ENCODE data around the gene SPINT2.

The SPINT2 gene

DNA sequence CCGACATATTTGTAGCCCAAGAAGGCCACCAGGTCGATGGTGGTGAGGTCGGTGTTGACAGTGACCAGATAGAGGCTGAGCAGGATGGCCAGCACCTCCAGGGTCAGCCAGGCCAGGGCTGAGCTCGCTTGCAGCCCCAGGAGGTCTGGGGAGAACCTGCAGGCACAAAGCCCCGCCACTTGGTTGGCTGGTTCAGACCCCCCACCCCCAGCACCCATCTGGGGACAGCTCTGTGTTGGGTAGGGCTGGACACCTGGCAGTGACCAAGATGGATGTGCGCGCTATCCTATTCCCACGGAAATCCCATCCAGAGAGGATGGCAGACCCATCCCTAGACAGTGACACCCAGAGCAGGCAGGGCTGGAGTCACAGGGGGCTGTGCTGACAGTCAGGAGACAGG is 43.2 kb downstream of the SPINT2 start:
- Histone ChIP-seq H3K36me3 (ENCODE audit: control insufficient read depth, insufficient read depth, low read length) (peaks cover 32% of the 10 kb centered on the region), H3K9me3 (ENCODE audit: control insufficient read depth, insufficient read depth, low read length) (no peaks in the 10 kb centered on the region), H3K4me1 (ENCODE audit: control insufficient read depth, insufficient read depth, low read length) (peaks cover 4% of the 10 kb centered on the region), H3K9ac (ENCODE audit: low read depth, low read length) (no peak overlapping the region), H3K27me3 (ENCODE audit: control insufficient read depth, insufficient read depth, low read length) (no peaks in the 10 kb centered on the region), H3K4me3 (ENCODE audit: low read depth, low read length) (no peak overlapping the region)

DNA sequence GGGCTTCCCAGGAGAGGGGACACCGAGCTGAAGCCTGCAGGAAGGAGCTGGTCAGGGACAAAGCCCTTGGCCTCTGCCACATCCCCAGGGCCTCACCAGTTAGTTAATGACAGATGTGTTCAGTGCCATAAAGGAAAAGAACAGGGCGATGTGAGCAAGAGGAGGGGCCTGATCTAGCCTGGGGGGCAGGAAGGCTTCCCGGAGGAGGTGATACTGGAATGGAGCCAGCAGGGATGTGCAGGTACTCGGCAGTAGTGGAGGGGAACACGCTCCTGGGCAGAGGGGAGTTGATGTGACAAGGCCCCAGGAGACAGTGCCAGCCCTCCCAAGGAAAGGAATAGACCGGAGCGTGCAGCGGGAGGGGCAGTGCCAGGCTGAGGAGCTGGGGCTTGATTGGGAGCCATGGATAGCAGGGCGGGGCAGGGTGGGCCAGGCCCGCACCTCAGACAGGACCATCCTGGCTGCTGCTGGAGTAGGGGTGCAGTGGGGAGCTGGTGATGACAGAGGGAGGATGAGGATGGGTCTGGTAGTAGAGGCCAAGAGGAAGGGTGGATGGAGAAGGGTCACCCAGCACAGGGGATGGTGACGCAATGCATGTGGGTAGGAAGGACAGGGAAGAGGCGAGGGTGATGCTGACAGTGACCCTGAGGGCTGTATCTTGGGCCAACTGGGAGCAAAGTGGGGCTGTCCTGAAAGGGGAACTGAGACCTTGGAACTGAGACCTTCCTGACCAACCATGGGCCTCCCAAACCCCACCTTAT is 43.8 kb downstream of the SPINT2 start:
- H3K36me3 ChIP-seq (ENCODE audit: control insufficient read depth, insufficient read depth, low read length): peaks cover 32% of the 10 kb centered on the region
- H3K27me3 ChIP-seq (ENCODE audit: control insufficient read depth, insufficient read depth, low read length): no peaks in the 10 kb centered on the region
- no peaks in the 10 kb centered on the region for H3K9me3 ChIP-seq (ENCODE audit: control insufficient read depth, insufficient read depth, low read length)
- no peak overlapping the region for H3K4me3 ChIP-seq (ENCODE audit: low read depth, low read length)
- H3K4me1 ChIP-seq (ENCODE audit: control insufficient read depth, insufficient read depth, low read length): peaks cover 4% of the 10 kb centered on the region
- no peak overlapping the region for H3K9ac ChIP-seq (ENCODE audit: low read depth, low read length)

DNA sequence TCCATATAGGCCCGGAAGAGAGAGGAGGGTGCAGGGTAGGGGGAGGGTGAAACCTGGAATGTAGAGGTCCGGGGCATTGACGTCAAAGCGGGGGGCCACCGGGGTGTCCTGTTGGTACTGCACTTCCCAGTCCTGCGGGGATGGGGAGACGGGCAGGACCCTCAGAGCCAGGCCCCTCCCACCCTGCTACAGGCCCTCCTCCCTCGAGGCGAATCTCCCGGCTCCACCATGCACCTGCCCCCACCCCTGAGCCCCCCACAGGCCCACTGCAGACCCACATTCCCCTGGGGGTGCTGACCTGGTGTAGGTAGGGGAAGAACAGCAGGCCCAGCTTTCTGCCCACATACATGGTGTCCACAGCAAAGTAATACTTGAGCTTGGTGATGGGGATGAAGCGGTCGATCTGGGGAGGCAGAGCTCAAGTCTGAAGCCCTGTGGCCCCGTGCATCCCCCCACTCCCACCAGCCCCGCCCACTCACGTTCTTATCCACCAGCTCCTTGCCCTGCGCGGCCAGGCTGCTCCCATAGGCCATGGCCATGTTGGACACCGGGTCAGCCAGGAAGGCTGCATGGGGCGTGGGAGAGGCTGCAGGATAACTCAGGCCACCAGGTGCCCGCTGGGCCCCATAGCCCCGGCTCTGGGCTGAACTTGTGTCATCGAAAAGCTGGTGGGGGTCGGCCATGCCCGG is 44.7 kb downstream of the SPINT2 start:
- peaks cover 32% of the 10 kb centered on the region for H3K36me3 ChIP-seq (ENCODE audit: control insufficient read depth, insufficient read depth, low read length)
- H3K9me3 ChIP-seq (ENCODE audit: control insufficient read depth, insufficient read depth, low read length): no peaks in the 10 kb centered on the region
- H3K27me3 ChIP-seq (ENCODE audit: control insufficient read depth, insufficient read depth, low read length): no peaks in the 10 kb centered on the region
- no peak overlapping the region for H3K4me3 ChIP-seq (ENCODE audit: low read depth, low read length)
- no peak overlapping the region for H3K9ac ChIP-seq (ENCODE audit: low read depth, low read length)
- H3K4me1 ChIP-seq (ENCODE audit: control insufficient read depth, insufficient read depth, low read length): peaks cover 8% of the 10 kb centered on the region

DNA sequence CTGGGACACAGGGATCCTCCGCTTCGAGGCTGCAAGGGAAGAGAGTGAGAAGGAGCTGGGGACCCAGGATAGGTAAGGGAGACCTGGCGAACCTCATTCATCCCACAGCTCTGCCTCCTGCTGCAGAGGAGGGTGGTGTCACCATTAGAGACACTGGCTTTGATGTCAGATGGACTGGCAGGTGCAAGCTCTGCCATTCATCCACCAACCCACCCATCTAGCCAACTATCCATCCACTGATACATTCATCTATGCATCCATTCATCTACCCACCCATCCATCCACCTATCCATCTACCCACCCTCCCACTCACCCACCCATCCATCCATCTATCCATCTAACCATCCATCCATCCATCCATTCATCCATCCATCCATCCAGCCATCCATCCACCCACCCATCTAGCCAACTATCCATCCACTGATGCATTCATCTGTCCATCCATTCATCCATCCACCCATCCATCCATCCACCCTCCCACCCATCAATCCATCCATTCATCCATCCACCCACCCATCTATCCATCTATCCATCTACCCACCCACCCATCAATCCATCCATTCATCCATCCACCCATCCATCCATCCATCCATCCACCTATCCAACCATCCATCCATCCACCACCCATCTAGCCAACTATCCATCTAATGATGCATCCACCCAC is 45.4 kb downstream of the SPINT2 start:
- Histone ChIP-seq H3K4me3 (ENCODE audit: low read depth, low read length) (no peak overlapping the region), H3K9ac (ENCODE audit: low read depth, low read length) (no peak overlapping the region), H3K36me3 (ENCODE audit: control insufficient read depth, insufficient read depth, low read length) (peaks cover 32% of the 10 kb centered on the region), H3K4me1 (ENCODE audit: control insufficient read depth, insufficient read depth, low read length) (peaks cover 8% of the 10 kb centered on the region), H3K9me3 (ENCODE audit: control insufficient read depth, insufficient read depth, low read length) (no peaks in the 10 kb centered on the region), H3K27me3 (ENCODE audit: control insufficient read depth, insufficient read depth, low read length) (no peaks in the 10 kb centered on the region)

DNA sequence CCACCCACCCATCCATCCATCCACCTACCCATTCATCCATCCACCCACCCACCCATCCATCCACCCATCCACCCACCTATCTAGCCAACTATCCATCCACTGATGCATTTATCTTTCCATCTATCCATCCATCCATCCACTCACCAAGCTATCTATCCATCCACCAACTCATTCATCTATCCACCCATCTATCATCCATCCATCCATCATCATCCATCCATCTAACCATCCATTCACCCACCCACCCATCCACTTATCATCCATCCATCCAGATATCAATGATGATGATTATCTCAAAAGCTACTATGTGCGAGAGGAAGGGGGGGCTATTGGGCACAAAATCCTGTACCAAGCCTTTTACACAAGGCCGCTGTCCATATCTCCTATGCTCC is 45.9 kb downstream of the SPINT2 start:
- Histone ChIP-seq H3K27me3 (ENCODE audit: control insufficient read depth, insufficient read depth, low read length) (no peaks in the 10 kb centered on the region), H3K4me3 (ENCODE audit: low read depth, low read length) (no peak overlapping the region), H3K4me1 (ENCODE audit: control insufficient read depth, insufficient read depth, low read length) (peaks cover 7% of the 10 kb centered on the region), H3K36me3 (ENCODE audit: control insufficient read depth, insufficient read depth, low read length) (peaks cover 32% of the 10 kb centered on the region), H3K9ac (ENCODE audit: low read depth, low read length) (no peak overlapping the region), H3K9me3 (ENCODE audit: control insufficient read depth, insufficient read depth, low read length) (no peaks in the 10 kb centered on the region)

DNA sequence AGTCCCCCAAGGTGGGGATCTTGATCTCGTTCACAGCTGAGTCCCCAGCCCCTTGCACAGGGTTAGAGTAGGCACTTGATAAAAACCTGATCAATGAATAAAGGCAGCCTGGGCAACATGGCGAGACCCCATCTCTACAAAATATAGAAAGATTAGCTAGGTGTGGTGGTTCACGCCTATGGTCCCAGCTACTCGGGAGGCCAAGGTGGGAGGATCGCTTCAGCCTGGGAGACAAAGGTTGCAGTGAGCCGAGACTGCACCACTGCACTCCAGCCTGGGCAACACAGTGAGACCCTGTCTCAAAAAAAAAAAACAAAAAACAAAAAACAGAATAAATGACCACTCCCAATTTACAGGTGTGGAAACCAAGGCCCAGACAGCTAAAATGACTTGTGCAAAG is 46.6 kb downstream of the SPINT2 start:
- H3K27me3 ChIP-seq (ENCODE audit: control insufficient read depth, insufficient read depth, low read length): no peaks in the 10 kb centered on the region
- peaks cover 32% of the 10 kb centered on the region for H3K36me3 ChIP-seq (ENCODE audit: control insufficient read depth, insufficient read depth, low read length)
- peaks cover 6% of the 10 kb centered on the region for H3K4me1 ChIP-seq (ENCODE audit: control insufficient read depth, insufficient read depth, low read length)
- H3K9ac ChIP-seq (ENCODE audit: low read depth, low read length): no peak overlapping the region
- no peak overlapping the region for H3K4me3 ChIP-seq (ENCODE audit: low read depth, low read length)
- no peaks in the 10 kb centered on the region for H3K9me3 ChIP-seq (ENCODE audit: control insufficient read depth, insufficient read depth, low read length)

DNA sequence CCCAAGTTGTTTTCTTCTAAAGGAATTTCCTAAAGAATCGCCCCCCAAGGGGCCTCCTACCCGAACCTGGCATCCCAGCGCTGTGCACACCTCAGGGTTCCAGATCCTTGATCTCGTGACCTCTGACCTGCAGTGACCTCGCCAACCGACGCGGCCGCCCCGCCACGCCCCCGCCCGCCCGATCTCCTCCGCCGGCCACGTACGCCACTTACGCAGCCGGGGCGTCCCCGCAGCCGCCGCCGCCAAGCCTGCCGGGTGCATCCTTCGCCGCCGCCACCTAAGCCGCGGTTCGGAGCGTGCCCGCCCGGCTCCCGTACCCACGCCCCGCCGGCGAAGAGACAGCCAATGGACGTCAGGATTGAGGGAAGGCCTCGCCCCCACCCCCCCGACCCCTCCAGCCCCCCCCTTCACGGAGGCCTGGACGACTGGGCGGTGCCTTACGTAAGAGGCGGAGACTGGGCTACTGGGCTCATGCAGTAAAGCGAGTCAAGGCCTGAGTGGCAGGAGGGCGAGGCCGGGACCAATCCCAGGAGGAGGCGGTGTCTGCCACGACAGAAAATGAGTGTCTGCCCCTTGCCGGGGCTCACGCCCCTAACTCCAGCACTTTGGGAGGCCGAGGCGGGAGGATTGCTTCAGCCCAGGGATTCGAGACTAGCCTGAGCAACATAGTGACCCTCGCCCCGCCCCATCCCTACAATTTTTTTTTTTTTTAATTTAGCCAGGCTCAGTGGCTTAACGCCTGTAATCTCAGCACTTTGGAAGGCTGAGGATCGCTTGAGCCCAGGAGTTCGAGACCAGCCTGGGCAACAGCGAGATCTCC is 51.5 kb downstream of the SPINT2 start, which contains the start of gene YIF1B:
TSS of gene YIF1B (minus strand) at position 291 of the 820 bp plus-strand sequence. CDS start at position 261, 30 bp downstream.
- peak within 1 kb of the TSS; percentile 68 for H3K9ac ChIP-seq (ENCODE audit: low read depth, low read length)
- H3K9me3 ChIP-seq (ENCODE audit: control insufficient read depth, insufficient read depth, low read length): no peaks in the 10 kb centered on the region
- H3K36me3 ChIP-seq (ENCODE audit: control insufficient read depth, insufficient read depth, low read length): peaks cover under 1% of the 10 kb centered on the region
- H3K4me3 ChIP-seq (ENCODE audit: low read depth, low read length): peak within 1 kb of the TSS; percentile 95
- peaks cover 16% of the 10 kb centered on the region for H3K27me3 ChIP-seq (ENCODE audit: control insufficient read depth, insufficient read depth, low read length)
- peaks cover 6% of the 10 kb centered on the region for H3K4me1 ChIP-seq (ENCODE audit: control insufficient read depth, insufficient read depth, low read length)

DNA sequence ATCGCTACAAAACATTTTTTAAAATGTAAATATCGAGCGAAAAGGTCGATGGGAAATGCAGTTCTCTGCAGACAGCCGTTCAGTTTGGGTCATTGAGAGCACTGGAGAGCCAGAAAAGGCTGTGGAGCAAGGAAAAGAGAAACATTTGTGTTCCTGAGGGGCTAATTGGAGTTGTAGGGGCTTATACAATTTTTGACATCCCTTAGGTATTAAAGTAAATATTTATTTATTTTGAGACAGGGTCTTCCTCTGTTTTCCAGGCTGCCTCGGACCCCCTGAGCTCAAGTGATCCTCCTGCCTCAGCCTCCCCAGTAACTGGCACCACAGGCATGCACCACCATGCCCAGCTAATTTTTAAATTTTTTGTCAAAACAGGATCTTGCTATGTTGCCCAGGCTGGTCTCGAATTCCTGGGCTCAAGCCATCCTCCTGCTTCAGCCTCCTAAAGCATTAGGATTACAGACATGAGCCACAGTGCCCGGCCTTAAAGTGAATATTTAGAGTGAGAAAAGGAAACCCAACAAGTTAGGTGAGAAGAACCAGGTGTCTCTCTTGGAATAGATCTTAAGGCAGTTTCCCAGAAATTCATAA is 52.2 kb downstream of the SPINT2 start:
- peaks cover 6% of the 10 kb centered on the region for H3K4me1 ChIP-seq (ENCODE audit: control insufficient read depth, insufficient read depth, low read length)
- peaks cover 16% of the 10 kb centered on the region for H3K27me3 ChIP-seq (ENCODE audit: control insufficient read depth, insufficient read depth, low read length)
- H3K36me3 ChIP-seq (ENCODE audit: control insufficient read depth, insufficient read depth, low read length): no peaks in the 10 kb centered on the region
- no peak overlapping the region for H3K9ac ChIP-seq (ENCODE audit: low read depth, low read length)
- no peaks in the 10 kb centered on the region for H3K9me3 ChIP-seq (ENCODE audit: control insufficient read depth, insufficient read depth, low read length)
- peak overlapping the region; percentile 42 for H3K4me3 ChIP-seq (ENCODE audit: low read depth, low read length)

DNA sequence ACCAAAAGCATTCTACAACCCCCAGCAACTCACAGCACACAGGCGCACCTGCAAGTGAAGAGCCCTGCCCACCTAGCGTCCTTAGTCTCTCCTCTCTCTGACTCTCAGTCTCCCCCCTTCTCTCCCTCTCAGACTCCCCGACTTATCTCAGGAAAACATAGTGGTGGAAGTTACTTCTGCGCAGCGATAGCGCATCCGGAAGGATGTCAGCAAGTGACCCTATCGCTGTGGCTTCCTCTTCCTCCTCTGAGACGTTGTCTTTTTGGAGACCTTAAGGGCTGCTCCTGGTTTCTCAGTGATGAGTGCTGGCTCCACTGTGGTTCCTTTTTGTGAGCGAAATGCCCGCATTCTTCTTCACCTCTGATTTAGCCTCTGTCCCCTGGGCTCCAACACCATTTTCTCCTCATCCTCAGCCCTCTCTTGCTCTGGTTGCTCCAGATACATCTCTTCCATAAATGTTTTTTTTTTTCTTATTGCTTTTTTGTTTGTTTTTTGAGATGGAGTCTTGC is 52.8 kb downstream of the SPINT2 start:
- peaks cover 16% of the 10 kb centered on the region for H3K27me3 ChIP-seq (ENCODE audit: control insufficient read depth, insufficient read depth, low read length)
- no peaks in the 10 kb centered on the region for H3K36me3 ChIP-seq (ENCODE audit: control insufficient read depth, insufficient read depth, low read length)
- no peak overlapping the region for H3K9ac ChIP-seq (ENCODE audit: low read depth, low read length)
- no peaks in the 10 kb centered on the region for H3K9me3 ChIP-seq (ENCODE audit: control insufficient read depth, insufficient read depth, low read length)
- H3K4me3 ChIP-seq (ENCODE audit: low read depth, low read length): no peak overlapping the region
- H3K4me1 ChIP-seq (ENCODE audit: control insufficient read depth, insufficient read depth, low read length): peaks cover 6% of the 10 kb centered on the region

DNA sequence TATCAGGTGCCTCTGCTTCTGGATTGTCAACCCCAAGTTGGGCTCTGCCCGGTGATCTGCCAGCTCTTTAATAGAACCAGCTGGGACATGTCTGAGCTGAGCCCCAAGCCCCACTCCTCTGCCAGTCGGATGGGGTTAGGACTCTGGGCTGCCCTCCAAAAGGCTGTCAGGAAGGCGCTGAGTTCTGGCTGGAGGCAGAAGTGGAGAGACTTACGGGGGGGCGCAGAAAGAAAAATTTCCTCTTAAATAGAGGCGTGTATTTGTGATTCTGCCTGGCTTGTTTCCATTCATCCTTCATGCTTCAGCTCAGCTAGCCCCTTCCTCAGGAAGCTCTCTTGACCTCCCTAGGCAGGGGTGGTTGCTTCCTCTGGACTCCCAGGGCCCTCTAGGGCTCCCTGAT is 54.3 kb downstream of the SPINT2 start:
- Histone ChIP-seq H3K9ac (ENCODE audit: low read depth, low read length) (no peak overlapping the region), H3K4me3 (ENCODE audit: low read depth, low read length) (peak overlapping the region; percentile 77), H3K27me3 (ENCODE audit: control insufficient read depth, insufficient read depth, low read length) (peaks cover 16% of the 10 kb centered on the region), H3K36me3 (ENCODE audit: control insufficient read depth, insufficient read depth, low read length) (no peaks in the 10 kb centered on the region), H3K9me3 (ENCODE audit: control insufficient read depth, insufficient read depth, low read length) (no peaks in the 10 kb centered on the region), H3K4me1 (ENCODE audit: control insufficient read depth, insufficient read depth, low read length) (peaks cover 2% of the 10 kb centered on the region)
